HG03064 (cell line): ENCODE data around the gene CENPX.

Experiments used
- ATAC-seq: cut with Tn5 transposase; IDR thresholded peaks from one replicate; pipeline ENCODE4 v1.9.1; 2021; ENCODE audit warnings: low read depth; ENCODE audit not compliant: unreplicated experiment

CENPX gene

DNA sequence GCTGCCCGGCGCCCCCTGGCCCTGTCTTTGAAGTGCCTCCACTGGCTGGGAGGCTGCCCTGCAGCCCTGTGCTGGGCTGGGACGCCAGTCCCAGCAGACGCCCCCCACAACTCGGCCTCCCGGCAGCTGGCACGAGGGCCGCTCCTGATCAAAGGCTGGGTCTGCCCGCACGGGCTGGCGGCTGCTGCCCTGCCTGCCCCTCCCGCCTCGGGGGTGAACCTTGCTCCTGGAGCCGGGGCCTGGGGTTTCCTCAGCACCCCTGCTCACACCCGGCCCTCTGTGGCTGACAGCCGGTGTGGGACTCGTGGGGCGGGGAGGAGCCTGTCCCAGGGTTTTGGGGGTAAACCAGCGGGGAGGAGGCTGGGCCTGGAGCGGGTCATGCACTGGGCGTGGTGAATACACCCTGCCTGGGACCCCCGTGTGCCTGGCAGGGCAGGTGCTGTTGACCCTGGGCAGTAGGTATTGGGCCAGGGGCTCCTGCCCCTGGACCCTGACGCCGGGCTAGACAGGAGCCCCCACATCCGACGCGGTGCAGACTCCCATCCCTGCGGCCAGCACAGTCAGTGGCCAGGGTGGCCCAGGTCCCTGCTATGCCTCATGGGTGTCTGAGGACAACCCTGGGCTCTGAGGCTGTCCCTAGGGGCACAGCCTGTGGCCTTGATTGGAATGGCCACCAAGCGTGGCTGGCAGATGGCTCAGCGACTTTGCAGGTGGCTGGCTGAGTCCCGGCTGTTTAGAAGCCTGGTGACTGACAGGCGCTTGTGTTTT is 21.7 kb downstream of the CENPX start:
- ATAC-seq = no peak

DNA sequence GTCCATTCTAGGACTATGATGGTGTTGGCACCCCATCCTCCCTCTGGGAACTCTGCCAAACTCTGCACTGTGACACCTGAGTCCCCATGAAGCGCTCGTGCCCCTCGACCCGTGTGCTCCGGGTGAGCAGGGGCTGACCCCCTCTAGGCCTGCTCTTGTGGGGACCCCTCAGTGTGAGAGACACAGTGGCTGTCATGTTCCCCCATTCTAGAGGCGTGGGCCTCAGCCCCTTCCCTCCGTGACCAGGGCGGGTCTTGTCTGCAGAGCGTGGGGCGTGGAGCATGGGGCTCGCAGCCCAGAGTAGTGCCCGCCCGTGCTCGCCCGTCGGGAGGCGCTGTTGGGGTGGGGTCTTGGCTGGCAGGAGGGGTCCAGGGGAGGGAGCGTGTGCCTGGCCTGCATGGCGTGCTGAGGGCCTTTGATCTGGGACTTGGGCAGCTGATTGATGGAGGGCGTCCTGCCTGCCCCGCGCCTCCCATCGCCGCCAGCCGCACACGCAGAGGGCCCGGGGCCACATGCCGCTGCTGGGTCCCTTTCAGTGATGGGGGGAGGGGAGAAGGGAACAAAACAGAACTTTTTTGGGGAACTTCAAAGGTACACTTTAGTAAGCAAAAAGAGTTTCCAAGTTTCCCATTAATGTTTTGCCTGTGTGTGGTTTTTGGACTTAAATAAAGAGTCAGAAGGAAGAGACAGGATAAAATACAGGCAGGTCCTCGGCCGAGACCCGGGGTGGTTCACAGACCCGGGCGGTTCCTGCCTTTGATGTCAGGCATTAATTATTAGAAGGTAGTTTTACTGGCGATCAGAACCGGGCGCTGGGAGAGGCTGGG is 22.5 kb downstream of the CENPX start:
- ATAC-seq = no peak

DNA sequence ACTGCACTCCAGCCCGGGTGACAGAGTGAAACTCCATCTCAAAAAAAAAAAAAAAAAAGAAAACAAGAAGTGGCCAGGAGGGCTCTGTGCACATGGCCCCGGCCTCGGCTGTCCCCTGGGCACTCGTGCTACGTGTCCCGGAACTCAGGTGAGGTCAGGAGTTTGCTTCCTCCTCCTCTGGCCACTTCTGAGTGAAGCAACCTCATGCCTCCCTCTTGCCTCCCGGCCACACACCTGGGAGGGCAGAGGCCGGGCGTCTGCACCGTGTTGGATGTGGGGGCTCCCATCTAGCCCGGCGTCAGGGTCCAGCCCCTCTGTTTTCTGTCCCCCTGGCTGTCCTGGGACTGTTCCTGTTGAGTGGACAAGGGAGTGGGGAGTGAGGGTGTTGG is 23.1 kb downstream of the CENPX start:
- ATAC-seq = no peak

DNA sequence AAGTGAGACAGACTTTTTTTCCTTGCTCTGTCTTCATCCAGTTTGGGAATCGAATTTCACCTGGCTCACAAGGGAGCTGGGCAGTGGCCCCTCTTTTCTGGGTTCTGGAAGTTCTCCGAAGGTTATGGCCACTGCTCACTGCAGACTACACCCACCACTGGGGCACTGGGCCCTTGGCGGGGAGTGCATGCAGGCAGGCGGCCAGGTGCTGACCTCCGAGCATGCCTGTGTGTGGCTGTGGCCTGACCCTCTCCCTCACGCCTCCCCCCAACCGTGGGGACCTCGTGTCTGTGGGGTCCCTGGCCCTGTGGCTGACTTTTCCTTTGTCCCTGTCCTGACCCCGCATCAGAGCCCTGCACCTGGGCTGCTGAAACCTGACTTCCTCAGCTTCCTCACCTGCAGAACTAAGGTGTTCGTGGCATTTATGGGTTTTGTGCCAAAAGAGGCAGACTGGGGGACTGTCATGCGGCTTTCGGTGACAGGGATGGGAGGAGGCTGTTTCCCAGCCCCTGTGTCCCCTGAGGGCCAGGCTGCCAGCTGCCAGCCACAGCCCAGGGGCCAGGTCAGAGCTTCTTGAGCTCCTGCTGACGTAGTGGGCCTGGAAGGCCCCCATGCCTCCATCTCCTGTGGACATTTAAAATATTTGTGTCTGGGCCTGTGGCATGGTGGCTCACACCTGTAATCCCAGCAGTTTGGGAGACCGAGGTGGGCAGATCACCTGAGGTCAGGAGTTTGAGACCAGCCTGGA is 23.8 kb downstream of the CENPX start:
- no peak for ATAC-seq

DNA sequence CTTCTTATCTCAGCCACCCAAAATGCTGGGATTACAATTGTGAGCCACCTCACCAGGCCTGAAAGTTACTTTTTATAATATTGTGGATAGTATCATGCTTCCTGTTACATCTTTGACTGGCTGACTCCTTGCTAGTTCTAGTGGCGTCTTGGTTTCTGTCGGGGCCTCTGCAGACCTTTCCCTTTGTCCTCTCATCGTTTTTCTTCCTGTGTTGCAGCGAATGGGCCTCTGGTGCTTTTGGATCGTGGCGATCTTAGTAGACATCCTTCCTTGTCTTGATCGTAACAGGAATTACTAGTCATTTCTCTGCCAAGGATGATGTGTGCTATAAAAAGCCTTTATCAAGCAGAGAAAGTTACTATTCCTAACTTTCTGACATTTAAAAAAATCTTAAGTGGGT is 24.5 kb downstream of the CENPX start:
- no peak for ATAC-seq

DNA sequence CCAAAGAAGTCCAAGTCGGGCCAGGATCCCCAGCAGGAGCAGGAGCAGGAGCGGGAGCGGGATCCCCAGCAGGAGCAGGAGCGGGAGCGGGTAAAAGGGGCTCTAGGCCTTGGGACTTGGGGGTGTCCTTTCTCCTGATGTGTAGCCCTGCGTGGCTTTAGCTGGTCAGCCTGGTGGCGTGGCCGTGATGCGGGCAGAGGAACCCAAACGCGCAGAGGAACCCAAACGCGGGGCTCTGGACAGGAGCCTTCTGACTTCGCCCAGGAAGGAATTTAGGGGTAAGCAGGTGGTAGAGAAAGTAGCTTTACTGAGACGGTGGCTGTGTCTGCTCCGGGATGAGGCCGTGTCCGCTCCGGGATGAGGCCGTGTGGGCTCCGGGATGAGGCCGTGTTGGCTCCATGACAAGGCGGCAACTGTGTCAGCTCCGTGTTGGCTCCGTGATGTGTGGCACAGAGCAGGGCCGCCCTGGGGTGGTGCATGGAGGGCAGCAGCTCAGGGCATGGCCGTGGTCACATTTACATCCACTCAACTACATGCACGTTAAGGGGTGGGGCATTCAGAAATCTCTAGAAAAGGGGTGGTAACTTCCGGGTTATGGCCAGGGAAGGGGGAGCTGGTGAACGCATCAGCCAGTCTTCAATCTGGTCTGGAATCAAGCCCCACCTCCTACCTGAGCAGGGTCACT is 25.8 kb downstream of the CENPX start:
- ATAC-seq = no peak

DNA sequence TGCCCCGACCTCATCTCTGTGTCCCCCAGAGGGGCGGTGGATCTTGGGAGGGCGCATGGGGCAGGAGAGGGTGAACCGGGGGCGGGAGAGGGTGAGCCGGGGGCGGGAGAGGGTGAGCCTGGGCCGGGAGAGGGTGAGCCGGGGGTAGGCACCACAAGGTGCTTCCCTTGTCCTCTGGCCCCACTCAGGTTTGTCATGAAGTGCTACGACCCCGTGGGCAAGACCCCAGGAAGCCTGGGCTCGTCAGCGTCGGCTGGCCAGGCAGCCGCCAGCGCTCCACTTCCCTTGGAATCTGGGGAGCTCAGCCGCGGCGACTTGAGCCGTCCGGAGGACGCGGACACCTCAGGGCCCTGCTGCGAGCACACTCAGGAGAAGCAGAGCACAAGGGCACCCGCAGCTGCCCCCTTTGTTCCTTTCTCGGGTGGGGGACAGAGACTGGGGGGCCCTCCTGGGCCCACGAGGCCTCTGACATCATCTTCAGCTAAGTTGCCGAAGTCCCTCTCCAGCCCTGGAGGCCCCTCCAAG is 26.4 kb downstream of the CENPX start:
- ATAC-seq = no peak

DNA sequence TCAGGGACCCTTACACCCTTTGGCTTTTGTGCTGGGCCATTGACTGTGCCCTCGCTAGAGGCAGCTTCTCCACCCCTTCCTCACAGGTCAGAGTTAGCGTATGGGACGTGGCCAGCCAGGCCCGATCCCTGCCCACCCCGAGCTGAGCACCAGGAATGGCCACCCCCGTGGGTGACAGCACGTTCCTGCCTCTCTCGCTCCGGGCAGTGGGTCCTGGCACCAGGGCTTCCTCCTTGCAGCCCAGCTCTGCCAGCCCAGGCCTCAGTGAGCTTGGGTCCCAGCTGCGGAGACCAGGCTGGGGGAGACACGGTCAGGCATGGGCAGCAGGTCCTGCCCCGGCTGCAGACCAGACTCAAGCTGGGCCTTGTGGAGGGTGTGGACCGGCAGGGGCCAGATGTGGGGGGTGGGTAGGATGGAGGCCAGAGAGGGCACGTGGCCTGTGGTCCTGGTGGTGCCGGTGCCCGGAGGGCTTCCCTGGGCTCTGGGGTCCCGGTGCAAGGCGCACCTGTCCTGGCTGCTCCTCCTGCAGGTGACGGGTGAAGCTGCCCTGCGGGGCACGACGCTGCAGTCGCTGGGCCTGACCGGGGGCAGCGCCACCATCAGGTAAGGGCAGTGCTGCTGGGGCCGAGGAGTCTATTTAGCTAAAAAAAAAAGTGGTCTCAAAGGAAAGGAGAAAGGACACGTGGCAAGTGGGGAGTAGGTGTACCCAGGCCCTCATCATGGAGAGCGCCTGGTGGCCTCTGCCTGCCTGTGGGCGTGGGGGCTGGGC is 27.0 kb downstream of the CENPX start:
- ATAC-seq = no peak

DNA sequence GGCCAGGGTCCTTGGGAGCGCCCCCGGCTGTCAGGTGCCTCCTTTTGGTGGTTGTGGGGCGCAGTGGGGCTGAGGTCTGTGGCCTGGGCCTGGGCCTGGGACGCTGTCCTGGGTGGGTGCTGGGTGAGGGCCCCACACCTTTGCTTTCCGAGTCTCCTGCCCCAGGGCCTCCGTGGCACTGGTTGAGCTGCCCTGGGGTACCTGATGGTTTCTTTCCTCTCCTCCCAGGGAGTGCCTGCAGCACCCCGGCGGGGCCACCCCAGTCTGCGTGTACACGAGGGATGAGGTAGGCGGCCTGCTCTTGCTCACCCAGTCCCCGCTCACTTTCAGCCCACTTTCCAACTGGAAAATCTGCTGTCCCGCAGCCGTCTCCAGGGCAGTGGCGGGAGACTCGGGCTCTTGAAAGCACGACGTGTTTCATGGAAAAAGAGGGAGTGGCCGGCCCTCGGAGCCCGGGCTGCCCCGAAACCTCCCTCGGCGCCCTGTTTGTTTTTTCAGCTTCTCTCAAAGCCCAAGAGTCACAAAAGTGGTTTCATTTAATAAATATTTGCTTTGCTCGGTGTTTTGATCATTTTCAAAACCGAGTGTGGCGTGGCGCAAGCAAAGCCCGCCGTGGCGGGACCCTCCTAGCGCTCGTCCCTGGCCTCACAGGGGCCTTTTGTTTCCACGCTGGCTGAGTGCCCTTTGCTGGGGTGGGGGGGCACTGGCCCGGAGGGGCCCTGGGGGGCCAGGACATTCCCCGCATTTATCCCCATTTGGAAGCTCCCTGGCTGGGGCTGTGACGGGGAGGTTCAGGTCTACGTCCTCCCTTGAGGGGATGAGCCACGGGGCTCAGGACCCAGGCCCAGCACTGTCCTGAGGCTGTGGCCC is 27.9 kb downstream of the CENPX start:
- ATAC-seq = no peak

DNA sequence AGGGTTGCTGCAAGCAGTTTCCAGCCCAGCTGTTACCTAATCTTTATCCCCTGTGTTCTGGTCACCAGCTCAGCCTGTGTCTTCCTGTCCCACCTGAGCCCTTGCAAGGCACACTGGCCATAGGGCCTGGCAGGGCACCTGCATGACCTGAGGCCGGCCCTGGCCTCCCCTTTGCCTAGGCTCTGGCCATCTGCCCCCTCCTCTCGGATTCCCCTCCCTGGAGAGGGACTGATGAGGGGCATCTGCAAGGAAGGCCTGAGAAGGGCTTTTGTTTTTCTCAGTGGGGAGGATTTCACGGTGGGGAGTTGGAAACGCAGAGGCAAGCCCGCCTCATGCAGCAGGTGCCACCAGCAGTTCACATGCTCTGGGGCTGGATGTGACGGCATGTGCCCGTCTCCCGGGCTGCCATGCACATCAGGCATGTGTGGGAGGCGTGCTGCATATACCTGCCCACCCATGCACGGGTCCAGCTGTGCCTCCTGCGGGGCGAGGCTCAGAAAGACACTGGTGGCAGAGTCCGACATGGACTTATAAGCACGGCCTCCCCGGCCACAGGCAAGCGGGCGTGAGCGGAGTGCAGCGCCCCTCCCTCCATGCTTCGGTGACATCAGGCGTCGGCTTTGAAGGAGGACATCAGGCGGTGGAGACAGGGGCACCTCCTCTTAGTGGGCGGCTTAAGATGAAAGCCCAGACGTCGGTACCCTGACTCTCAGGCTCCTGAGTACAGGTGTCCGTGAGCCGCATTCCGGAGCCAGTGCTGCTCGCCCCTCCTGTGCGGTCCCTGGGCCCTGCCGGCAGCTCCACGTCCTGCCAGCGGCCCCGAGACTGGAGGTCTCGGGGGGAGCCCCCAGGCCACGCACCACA is 28.7 kb downstream of the CENPX start:
- no peak for ATAC-seq

DNA sequence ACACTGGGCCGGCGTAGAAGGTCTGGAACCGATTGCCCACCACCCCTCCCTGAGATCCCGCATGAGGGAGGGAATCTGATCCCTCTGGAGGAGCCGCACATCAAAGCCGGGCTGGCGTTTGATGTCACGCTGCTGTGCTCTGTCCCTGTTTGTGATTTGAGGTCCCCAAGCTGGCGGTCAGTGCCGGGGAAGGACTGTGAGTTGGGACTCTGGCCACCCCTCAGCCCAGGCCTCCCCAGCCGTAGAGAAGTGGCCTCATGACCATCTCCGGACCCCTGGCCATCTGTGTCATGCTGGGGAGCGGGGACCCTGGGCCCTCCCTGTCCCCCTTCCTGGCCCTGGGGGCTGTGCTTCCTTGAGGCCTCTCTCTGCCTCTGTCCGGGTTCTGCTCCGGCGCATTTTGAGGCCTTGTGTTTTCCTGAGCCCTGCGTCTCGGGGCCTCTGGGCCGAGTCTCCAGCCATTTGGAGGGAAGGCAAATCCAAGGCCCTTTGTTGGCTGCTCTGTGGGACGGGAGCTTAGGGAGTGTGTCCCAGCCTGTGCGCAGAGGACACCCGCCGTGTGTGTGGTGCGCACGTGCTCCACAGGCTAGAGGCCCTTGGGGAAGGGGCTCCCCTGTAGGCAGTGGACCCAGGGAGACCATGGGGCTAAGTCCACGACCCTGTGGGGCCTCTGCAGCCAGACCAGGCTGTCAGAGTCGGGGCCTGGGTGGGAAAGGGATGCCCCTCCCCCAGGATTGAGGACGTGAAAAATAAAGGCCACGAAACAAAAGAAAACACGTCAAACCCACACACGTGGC is 30.2 kb downstream of the CENPX start:
- no peak for ATAC-seq

DNA sequence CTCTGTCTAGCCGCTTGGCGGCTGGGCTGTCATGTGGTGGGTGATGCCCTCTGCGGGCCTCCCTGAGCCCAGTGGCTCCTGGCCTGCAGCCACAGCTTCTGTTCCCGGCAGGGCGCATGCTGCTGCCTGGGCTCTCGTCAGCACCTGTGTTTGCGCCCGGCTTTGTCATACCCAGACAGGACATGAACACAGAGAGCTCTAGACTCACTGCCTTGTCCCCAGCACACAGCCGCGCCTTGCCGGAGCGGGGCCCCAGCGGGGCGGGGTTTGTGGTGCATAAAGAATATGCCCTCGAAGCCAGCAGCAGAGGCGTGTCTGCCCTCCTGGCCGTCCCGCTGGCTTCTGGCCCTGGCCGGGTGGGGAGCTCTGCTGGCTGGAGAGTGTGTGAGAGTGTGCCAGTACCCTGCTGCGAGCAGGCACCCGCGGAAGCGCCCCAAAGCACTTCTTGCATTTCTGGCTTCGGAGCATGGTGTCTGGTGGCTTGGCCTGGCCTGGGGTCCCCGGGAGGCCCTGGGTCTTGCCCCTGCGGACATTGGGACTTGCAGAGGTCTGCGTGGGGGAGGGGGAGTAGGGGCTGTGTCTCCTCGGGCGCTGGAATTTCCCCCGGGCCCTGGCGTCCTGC is 30.9 kb downstream of the CENPX start:
- no peak for ATAC-seq

DNA sequence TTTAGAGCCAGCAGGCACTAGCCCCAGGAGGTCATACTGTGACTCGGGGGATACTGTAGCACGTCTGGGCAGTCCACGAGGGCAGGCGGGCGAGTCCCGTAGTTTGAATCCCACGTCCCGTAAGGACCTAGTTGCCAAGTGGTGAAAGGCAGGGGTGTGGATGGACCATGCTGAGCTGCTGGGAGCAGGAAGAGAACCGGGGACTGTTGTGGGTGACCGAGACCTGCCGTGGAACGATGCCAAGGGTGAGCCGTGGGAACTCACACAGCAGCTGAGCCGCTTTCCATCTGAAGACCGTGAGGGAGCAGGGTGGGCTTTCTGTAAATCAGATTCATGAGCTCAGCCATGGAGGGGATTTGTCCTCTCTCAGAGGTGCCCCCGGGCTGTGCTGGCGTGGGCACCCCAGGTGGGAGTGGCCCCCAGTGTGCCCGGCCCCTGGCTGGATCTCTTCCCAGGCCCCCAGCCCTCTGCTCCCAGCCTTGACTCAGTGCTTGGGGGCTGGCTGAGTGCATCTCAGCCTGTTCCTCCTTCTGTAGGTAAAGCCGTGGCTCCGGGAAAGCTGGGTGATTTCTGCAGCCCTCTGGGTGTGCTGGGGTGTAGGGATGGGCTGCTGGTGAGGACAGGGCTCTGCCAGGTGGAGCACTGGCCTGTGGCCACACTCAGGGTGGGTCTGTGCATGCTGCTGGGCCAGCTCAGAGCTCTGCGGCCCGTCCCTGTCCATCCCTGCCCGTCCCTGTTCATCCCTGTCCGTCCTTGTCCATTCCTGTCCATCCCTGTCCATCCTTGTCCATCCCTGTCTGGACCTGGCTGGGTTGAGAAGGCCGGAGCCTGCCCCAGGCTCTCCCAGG is 31.6 kb downstream of the CENPX start:
- ATAC-seq = no peak

DNA sequence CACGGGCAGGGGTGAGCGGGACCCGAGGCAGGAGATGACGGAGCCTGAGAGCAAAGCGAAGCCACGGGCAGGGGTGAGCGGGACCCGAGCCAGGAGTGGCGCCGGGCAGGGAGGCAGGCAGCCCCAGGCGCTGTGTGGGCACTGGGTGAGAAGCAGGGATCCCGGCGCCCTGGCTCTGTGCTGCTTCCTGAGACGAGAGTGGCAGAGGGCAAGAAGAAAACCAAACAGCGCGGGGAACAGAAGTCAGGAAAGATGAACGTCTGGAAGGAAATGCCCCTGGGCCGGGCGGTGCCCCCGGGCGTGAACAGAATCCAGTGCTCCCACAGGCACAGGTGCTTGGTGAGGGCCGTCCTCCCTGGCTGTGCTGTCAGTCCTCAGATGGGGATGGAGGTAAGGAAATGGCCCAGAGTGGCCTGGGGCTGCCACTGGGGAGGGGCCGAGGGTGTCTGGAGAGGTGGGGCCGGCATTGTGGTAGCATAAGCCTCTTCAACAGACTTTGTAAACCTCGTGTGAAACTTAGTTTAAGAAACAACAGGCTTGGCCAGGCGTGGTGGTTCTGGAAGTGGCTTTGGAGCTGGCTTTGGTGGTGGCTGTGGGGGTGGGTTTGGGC is 35.4 kb downstream of the CENPX start:
- ATAC-seq = no peak

DNA sequence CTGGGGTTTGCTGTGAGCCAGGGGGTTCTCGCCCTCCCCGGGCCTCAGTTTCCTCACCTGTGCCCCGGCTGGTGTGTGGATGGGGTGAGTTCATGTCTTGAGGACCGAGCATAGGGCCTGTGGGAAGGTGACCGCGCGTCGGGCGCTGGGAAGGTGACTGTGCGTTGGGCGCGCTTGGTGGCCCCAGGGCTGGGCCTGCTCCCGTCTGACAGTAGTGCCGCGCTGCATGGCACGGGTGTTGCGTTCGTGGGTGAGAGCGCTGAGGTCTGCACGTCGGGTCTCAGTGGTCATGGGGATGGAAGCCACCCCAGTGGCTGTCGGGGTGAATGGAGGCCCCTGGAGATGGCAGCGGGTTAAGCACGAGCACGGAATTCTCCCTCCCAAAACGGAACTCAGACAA is 36.1 kb downstream of the CENPX start:
- ATAC-seq = no peak
